ENCODE results near the gene RFTN1. TPM values are rescaled to one million over a fixed set of nuclear protein-coding genes. Genes with fewer than 3 reads are reported as not detected.

RFTN1 gene
- total RNA-seq, 2 experiments from 2014 or later: 81.8 to 152 TPM

DNA sequence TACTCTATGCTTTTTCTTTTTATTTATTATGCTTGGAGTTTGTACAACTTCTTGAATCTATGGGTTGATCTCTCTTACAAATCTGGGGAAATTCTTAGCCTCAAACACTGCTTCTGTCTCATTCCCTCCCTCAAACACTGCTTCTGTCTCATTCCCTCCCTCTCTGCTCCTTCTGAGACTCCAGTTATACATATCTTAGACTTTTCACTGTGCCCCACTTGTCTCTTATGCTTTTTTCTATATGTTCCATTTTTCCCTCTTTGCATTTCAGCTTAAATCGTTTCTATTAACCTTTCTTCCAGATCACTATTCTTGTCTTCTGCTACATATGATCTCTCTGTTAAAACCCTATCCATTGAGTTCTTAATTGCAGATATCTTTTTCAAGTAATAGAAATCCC lies 50.4 kb downstream of the RFTN1 start:
- Histone ChIP-seq H3K79me2 (ENCODE audit: insufficient read depth, low read depth, low read length) (peaks cover 99% of the 10 kb centered on the region), H3K4me1 (ENCODE audit: insufficient read depth, low read length, poor library complexity, severe bottlenecking) (peaks cover 38% of the 10 kb centered on the region), H3K9me2 (ENCODE audit: insufficient read depth, low read length) (no peaks in the 10 kb centered on the region), H3K27ac (ENCODE audit: low read depth, low read length, poor library complexity, severe bottlenecking) (no peak overlapping the region), H2AFZ (ENCODE audit: low read length) (no peak overlapping the region), H3K9me3 (ENCODE audit: low read length) (no peaks in the 10 kb centered on the region; the same call in 1 of the 2 replicates), H3K36me3 (ENCODE audit: insufficient read depth, low read length) (peaks cover 93% of the 10 kb centered on the region), H3K4me2 (ENCODE audit: low read length) (no peak overlapping the region), H4K20me1 (ENCODE audit: insufficient read depth, low read length) (no peaks in the 10 kb centered on the region), H3K4me3 (ENCODE audit: low read depth, low read length, poor library complexity, severe bottlenecking) (no peak overlapping the region)
- ChIA-PET CTCF (ENCODE audit: unreplicated experiment) (no interaction called here), POLR2A (interaction anchor here (0.6 to 1.2 kb wide), 3 partner anchors 11 to 24 kb away, joined by 3 to 8 read pairs (median 7); no protein-coding TSS in a partner anchor)
- intact Hi-C loops (cut with micrococcal nuclease; ENCODE audit: unreplicated experiment): no loop called here
- no TSS peak for BruUV-seq (replicated peaks)
- no peak for DNase-seq (ENCODE audit: low spot score)
- TF ChIP-seq, protein P1, sequence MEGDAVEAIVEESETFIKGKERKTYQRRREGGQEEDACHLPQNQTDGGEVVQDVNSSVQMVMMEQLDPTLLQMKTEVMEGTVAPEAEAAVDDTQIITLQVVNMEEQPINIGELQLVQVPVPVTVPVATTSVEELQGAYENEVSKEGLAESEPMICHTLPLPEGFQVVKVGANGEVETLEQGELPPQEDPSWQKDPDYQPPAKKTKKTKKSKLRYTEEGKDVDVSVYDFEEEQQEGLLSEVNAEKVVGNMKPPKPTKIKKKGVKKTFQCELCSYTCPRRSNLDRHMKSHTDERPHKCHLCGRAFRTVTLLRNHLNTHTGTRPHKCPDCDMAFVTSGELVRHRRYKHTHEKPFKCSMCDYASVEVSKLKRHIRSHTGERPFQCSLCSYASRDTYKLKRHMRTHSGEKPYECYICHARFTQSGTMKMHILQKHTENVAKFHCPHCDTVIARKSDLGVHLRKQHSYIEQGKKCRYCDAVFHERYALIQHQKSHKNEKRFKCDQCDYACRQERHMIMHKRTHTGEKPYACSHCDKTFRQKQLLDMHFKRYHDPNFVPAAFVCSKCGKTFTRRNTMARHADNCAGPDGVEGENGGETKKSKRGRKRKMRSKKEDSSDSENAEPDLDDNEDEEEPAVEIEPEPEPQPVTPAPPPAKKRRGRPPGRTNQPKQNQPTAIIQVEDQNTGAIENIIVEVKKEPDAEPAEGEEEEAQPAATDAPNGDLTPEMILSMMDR (conservative IDR thresholded peaks at IDR 0.05; ENCODE audit: low read length): no peak
- TF ChIP-seq EZH2phosphoT487 (IDR thresholded peaks at IDR 0.05; ENCODE audit: borderline replicate concordance, low read depth, low read length): no peak

DNA sequence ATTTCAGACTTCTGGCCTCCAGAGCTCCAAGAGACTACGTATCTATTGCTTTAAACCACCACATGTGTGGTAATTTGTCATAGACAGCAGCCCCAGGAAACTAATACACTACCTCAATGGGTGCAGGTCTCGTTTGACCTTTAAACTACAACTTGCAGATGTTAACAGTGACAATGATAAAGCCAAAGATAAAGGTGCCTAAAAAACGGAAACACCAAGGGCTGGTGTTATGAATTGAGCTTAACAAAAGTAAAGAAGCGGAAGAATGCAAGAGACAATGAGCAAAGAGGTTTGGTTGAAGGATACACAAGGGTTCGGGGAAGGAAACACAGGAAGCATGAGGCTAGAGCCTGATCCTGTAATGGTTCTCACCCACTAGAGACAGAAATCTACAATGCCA lies 50.8 kb downstream of the RFTN1 start:
- no peak overlapping the region for H3K4me2 ChIP-seq (ENCODE audit: low read length)
- H3K4me3 ChIP-seq (ENCODE audit: low read depth, low read length, poor library complexity, severe bottlenecking): no peak overlapping the region
- BruUV-seq (replicated peaks): no TSS peak
- H4K20me1 ChIP-seq (ENCODE audit: insufficient read depth, low read length): no peaks in the 10 kb centered on the region
- ChIA-PET POLR2A (interaction anchor here (0.6 to 1.2 kb wide), 6 partner anchors 10 to 1164 kb away, joined by 3 to 8 read pairs (median 5); no protein-coding TSS in a partner anchor), CTCF (ENCODE audit: unreplicated experiment) (no interaction called here)
- no peak overlapping the region for H3K27ac ChIP-seq (ENCODE audit: low read depth, low read length, poor library complexity, severe bottlenecking)
- DNase-seq (ENCODE audit: low spot score): no peak
- H3K9me3 ChIP-seq (ENCODE audit: low read length): no peaks in the 10 kb centered on the region; the same call in 1 of the 2 replicates
- H3K4me1 ChIP-seq (ENCODE audit: insufficient read depth, low read length, poor library complexity, severe bottlenecking): peaks cover 34% of the 10 kb centered on the region
- H3K79me2 ChIP-seq (ENCODE audit: insufficient read depth, low read depth, low read length): peaks cover 99% of the 10 kb centered on the region
- no peak overlapping the region for H2AFZ ChIP-seq (ENCODE audit: low read length)
- peaks cover 93% of the 10 kb centered on the region for H3K36me3 ChIP-seq (ENCODE audit: insufficient read depth, low read length)
- H3K9me2 ChIP-seq (ENCODE audit: insufficient read depth, low read length): no peaks in the 10 kb centered on the region
- no peak for TF ChIP-seq EZH2phosphoT487 (IDR thresholded peaks at IDR 0.05; ENCODE audit: borderline replicate concordance, low read depth, low read length)
- TF ChIP-seq, protein P1 (conservative IDR thresholded peaks at IDR 0.05; ENCODE audit: low read length): no peak
- intact Hi-C loops (cut with micrococcal nuclease; ENCODE audit: unreplicated experiment): no loop called here

- H3K36me3 ChIP-seq (ENCODE audit: insufficient read depth, low read length): peaks cover 93% of the 10 kb centered on the region
- BruUV-seq (replicated peaks): no TSS peak
Observed at GRCh38 chr3:16461463-16462245, 51.8 kb downstream of the RFTN1 start.

More at GRCh38 chr3:16461463-16462245, 51.8 kb downstream of the RFTN1 start:
- intact Hi-C loops (cut with micrococcal nuclease; ENCODE audit: unreplicated experiment): no loop called here
- Histone ChIP-seq H3K4me1 (ENCODE audit: insufficient read depth, low read length, poor library complexity, severe bottlenecking) (peaks cover 37% of the 10 kb centered on the region), H3K4me2 (ENCODE audit: low read length) (no peak overlapping the region), H3K79me2 (ENCODE audit: insufficient read depth, low read depth, low read length) (peaks cover 99% of the 10 kb centered on the region), H2AFZ (ENCODE audit: low read length) (no peak overlapping the region), H4K20me1 (ENCODE audit: insufficient read depth, low read length) (no peaks in the 10 kb centered on the region), H3K4me3 (ENCODE audit: low read depth, low read length, poor library complexity, severe bottlenecking) (no peak overlapping the region), H3K9me2 (ENCODE audit: insufficient read depth, low read length) (no peaks in the 10 kb centered on the region), H3K9me3 (ENCODE audit: low read length) (no peaks in the 10 kb centered on the region; the same call in 1 of the 2 replicates), H3K27ac (ENCODE audit: low read depth, low read length, poor library complexity, severe bottlenecking) (no peak overlapping the region)
- TF ChIP-seq, protein P1 (conservative IDR thresholded peaks at IDR 0.05; ENCODE audit: low read length): no peak
- TF ChIP-seq EZH2phosphoT487 (IDR thresholded peaks at IDR 0.05; ENCODE audit: borderline replicate concordance, low read depth, low read length): no peak
- ChIA-PET CTCF (ENCODE audit: unreplicated experiment) (interaction anchor here (1.0 kb wide), 1 partner anchor 10 kb away, joined by 3 read pairs; no protein-coding TSS in a partner anchor), POLR2A (interaction anchor here (0.6 to 1.5 kb wide), 10 partner anchors 9 to 665 kb away, joined by 3 to 7 read pairs (median 4); no protein-coding TSS in a partner anchor)
- no peak for DNase-seq (ENCODE audit: low spot score)

All from OCI-LY7 (cell line).